ENCODE measurements around the gene RPRD1A.
"Not testable (repeated sequence)": the region's sequence is repeated elsewhere in the genome, so short reads cannot be mapped to it uniquely, and the experiment has no call there.

Gene RPRD1A, protein sequence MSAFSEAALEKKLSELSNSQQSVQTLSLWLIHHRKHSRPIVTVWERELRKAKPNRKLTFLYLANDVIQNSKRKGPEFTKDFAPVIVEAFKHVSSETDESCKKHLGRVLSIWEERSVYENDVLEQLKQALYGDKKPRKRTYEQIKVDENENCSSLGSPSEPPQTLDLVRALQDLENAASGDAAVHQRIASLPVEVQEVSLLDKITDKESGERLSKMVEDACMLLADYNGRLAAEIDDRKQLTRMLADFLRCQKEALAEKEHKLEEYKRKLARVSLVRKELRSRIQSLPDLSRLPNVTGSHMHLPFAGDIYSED

DNA sequence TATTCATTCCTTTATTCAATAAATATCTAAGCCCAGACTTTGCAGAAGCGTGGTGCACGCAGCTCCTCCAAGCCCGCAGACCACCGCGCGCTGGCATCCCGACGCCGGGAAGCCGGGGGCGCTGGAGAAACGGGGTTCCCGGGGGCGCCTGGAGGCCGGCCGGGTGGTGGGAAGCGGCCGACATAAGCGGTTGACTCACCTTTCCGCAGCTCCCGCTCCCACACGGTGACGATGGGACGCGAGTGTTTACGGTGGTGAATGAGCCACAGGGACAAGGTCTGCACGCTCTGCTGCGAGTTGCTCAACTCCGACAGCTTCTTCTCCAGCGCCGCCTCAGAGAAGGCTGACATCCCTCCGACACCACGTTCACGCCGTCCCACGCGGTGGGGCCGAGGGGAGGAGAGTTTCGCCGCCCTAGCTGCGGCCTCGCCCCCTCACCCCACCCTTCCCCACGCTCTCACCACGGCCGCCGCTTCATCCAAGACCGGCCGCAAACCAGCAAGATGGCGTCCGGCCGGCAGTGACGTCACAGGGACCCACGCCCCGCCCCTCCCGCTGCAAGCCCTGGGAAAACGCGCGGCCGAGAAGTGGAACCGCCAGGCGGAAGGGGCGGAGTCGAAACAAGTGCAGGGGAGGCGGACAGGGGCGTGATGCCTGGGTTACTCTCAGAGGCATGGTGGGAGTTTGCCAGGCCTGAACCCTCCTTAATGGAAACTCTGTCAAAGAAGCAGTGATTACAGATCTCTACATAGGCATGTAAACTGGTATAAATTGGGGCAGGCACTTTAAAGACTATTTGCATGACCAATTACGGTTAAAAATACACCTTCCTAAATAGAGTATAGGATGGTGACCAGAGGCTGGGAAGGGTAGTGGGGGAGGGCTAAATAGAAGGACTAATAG lies at the start of gene RPRD1A:
Gene RPRD1A (minus strand): TSS at position 505 of the 903 bp plus-strand sequence. CDS start 155 bp downstream, at position 350.
- peak; percentile 70 to 77 for DNase-seq (ENCODE audit: low read depth in 2 of 2)

DNA sequence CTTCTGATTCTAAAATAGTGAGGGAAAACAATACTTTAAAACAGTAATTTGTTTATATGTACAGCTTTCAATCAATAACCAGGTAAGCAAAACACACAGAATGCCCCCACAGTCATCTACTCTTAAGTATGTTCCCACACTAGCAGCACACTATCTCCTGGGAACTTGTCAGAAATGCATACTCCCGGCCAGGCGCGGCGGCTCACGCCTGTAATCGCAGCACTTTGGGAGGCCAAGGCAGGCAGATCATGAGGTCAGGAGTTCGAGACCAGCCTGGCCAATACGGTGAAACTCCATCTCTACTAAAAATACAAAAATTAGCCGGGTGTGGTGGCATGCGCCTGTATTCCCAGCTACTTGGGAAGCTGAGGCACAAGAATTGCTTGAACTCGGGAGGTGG lies 49.4 kb upstream of the RPRD1A start:
- DNase-seq (ENCODE audit: low read depth in 2 of 2), result not testable (repeated sequence)

GRCh38 chr18:36114738-36115137 lies 47.4 kb upstream of the RPRD1A start:
- DNase-seq (ENCODE audit: low read depth in 2 of 2), result no peak

GRCh38 chr18:36114251-36114650 lies 46.9 kb upstream of the RPRD1A start:
- DNase-seq (ENCODE audit: low read depth in 2 of 2), result no peak

- DNase-seq (ENCODE audit: low read depth in 2 of 2), result no peak
Observed at GRCh38 chr18:36112302-36112701, 44.9 kb upstream of the RPRD1A start.

DNA sequence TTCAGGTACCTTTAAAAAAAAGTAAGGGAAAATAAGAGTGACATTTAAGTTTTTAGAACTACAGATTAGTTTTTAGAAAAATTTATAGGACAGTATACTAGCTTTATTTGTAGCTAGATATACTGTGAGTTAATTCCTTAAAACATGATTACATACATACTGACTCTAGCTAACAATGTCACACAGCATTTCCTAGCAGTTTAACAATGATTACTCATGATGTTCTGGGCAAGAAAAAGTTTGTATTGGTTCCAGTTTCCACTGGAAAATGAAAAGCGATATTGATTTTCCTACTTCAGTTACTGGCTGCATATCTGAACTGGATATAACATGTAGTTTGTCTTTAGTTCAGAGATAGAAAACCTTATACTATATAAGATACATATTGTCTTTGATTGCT lies 42.4 kb upstream of the RPRD1A start:
- no peak for DNase-seq (ENCODE audit: low read depth in 2 of 2)

DNA sequence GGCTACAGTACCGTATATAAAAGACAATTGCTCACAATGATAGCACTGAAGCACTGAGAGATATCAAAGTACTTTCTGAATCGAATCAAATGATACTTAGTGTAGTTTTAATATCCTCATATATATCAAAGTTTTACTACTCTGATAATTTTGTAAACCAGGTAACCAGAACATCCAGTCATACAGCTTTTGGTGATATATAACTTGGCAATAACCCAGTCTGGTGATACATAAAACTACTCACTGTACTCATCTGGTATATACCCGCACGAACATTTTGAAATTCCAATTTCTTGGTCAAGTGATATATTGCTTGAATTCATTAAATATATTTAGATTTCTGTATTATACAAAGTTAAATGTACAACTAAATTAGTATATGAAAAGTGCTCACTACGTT lies 41.2 kb upstream of the RPRD1A start:
- DNase-seq (ENCODE audit: low read depth in 2 of 2), result no peak

- no peak for DNase-seq (ENCODE audit: low read depth in 2 of 2)
Observed at GRCh38 chr18:36108196-36108595, 40.8 kb upstream of the RPRD1A start.

GRCh38 chr18:36107477-36107876 lies 40.1 kb upstream of the RPRD1A start:
- DNase-seq (ENCODE audit: low read depth in 2 of 2), result no peak

GRCh38 chr18:36104749-36105148 lies 37.4 kb upstream of the RPRD1A start:
- DNase-seq (ENCODE audit: low read depth in 2 of 2), result no peak

- no peak for DNase-seq (ENCODE audit: low read depth in 2 of 2)
Observed at GRCh38 chr18:36101943-36102342, 34.6 kb upstream of the RPRD1A start.

DNA sequence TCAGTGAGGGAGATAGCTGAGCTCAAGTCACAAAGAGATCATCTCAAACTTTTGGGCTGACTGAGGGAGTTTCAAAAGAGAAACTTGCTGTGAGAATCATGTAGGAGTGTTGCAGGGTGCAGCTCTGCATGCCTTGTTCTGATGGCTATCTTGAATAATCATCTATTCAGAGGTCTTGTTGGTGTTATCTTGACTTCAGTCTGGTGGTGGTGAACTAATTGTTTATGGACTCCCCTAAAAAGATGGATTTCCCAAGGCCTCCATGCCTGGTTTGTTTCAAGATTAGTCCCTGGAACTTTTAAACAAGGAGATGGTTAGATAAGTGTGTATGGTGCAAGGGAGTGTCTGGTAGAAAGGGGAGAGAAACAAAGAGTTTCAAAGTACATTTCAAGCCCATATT lies 32.0 kb upstream of the RPRD1A start:
- DNase-seq (ENCODE audit: low read depth in 2 of 2), result no peak

DNA sequence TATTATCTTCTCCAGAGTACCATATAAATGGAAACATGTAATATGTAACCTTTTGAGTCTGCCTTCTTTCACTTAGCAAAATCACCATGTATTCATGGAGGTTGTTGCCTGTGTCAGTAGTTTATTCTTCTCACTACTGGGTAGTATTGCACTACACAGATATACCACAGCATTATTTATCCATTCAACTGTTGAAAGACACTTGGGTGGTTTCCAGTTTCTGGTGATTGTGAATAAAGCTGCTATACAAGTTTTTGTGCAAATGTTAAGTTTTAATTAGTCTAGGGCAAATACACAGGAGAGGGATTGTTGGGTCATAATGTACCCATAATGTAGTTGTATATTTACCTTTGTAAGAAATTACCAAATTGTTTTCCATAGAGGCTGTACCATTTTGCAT lies 29.6 kb upstream of the RPRD1A start:
- no peak for DNase-seq (ENCODE audit: low read depth in 2 of 2)

DNA sequence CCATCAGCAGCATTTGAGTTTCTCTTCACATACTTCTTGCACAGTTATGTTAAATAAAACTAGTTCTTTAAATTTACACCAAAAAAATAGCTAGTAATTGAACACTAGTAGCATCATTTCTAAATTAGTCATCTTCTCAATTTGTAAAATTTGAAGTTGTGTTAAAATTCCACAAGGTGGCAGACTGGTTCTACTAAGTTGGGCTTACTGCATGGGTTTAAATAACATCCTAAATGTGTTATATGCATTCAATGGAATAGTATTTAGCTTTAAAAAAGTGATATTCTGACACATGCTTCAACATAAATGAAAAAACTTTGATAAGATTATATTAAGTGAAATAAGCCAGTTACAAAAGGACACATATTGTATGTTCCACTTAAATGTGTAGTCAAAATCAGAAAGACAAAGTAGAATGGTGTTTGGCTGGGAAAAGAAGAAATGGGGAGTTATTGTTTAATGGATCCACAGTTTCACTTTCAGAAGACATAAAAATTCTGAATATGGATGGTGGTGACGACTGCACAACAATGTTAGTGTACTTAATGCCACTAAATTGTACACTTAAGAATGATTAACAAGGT lies 28.7 kb upstream of the RPRD1A start:
- DNase-seq (ENCODE audit: low read depth in 2 of 2), result peak; percentile 33 to 39

GRCh38 chr18:36094431-36094830 lies 27.1 kb upstream of the RPRD1A start:
- no peak for DNase-seq (ENCODE audit: low read depth in 2 of 2)

- DNase-seq (ENCODE audit: low read depth in 2 of 2), result not testable (repeated sequence)
Observed at GRCh38 chr18:36092116-36092515, 24.8 kb upstream of the RPRD1A start.

GRCh38 chr18:36089001-36089400 lies 21.6 kb upstream of the RPRD1A start:
- DNase-seq (ENCODE audit: low read depth in 2 of 2), result no peak

- no peak for DNase-seq (ENCODE audit: low read depth in 2 of 2)
Observed at GRCh38 chr18:36088256-36088655, 20.9 kb upstream of the RPRD1A start.

GRCh38 chr18:36086186-36086585 lies 18.8 kb upstream of the RPRD1A start:
- DNase-seq (ENCODE audit: low read depth in 2 of 2), result no peak

DNA sequence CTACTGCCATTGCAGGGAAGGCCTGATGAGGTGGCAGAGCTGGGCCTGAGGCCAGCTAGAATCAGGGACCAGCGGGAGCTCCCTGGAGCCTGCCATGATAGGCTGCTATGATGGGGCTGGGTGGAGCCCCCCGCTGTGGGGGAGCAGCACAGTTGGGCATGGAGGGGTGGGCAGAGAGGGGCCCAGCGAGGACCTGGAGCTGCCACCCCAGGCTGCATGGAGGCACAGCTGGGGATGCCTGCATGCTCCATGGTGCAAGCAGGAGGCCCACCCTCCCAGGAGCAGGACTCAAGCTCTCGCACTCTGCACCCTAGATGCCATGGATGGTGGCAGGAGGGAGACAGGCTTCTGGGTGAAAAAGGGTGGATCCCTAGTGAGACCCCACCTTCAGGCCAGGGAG lies 17.8 kb upstream of the RPRD1A start:
- DNase-seq (ENCODE audit: low read depth in 2 of 2), result no peak

- DNase-seq (ENCODE audit: low read depth in 2 of 2), result no peak
Observed at GRCh38 chr18:36083729-36084128, 16.4 kb upstream of the RPRD1A start.

DNA sequence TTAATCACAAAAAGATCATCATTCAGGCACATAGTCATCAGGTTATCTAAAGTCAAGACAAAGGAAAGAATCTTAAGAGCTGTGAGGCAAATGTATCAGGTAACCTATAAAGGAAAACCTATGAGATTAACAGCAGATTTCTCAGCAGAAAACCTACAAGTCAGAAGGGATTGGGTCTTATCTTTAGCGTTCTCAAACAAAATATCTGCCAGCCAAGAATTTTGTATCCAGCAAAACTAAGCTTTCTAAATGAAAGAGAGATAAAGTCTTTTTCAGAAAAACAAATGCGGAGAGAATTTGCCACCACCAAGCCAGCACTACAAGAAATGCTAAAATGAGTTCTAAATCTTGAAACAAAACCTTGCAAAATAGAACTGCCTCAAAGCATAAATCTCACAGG lies 13.8 kb upstream of the RPRD1A start:
- not testable (repeated sequence) for DNase-seq (ENCODE audit: low read depth in 2 of 2)
